GM21529 (cell line): Measurements from ENCODE around the gene SPON2.
A peak's percentile ranks its signal among the peaks of the same experiment; 100 is the strongest.

Experiments used
- ATAC-seq: cut with Tn5 transposase; IDR thresholded peaks from one replicate; pipeline ENCODE4 v1.9.1; 2021; ENCODE audit not compliant: unreplicated experiment

The SPON2 gene

DNA sequence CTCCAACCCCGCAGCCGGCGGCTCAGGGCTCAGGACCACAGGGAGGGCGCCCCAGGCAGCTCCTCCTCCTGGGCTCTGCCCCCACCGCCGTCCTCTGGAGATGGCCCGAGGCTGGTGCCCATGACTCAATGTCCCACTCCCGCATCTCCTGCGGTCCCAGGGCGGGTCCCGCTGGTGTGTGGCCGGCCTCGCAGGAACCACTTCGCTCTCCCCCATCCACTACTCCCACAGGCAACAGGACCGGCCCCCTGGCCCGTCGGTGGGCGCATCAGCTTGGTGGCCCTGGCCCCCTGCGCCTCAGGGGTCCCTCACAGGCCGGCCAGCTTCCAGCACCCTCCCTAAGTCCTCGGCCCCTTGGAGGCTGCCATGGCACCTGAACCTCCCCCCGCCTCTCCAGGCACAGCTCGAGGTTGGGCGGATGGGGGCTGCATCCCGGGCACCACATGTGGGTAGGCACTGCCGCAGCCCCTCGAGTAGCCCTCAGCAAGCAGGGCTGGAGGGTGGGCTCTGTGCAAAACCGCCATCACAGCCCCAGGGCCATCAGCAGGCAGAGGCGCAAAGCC is 22.8 kb upstream of the SPON2 start:
- no peak for ATAC-seq

DNA sequence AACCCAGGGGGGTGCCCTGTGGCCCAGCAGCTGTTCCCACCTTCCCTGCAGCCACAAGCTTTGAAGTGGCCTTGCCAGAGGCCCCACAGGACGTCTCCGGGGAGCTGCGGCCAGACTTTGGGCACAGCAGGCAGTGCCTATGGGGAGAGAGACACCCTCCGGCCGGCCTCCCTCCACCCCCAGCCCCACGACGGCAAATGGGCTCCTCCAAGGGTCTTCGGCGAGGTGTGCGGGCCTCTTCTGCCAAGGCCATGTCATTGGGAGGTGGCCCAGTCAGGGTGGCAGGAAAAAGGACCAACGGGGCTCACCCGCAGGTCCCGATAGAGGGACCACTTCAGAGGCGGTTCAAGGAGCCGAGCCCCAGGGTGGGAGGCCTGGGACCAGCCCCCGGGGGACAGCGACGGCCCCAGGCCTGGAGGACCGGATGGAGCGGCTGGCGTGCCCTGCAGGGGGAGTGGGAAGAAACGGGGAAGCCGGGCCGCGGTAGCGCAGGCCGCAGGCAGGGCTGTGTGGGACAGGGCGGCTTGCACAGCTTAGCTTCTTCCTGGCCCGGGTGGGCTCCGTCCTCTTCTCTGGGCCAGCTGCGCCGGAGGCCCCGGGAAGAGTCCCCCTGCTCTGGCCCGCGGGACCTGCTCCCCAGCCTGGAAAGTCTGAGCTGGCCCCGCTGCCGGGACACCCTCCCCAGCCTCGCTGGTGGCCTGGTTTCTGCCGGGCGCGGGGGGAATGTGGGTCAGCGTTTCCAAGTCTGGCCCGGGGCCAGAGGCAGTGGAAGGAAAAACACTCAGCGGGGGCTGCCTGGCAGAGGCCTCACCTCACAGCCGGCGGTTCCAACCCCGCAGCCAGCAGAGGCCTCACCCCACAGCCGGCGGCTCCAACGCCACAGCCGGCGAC is 21.9 kb upstream of the SPON2 start:
- no peak for ATAC-seq

GRCh38 chr4:1193206-1194009 is 21.0 kb upstream of the SPON2 start:
- no peak for ATAC-seq

DNA sequence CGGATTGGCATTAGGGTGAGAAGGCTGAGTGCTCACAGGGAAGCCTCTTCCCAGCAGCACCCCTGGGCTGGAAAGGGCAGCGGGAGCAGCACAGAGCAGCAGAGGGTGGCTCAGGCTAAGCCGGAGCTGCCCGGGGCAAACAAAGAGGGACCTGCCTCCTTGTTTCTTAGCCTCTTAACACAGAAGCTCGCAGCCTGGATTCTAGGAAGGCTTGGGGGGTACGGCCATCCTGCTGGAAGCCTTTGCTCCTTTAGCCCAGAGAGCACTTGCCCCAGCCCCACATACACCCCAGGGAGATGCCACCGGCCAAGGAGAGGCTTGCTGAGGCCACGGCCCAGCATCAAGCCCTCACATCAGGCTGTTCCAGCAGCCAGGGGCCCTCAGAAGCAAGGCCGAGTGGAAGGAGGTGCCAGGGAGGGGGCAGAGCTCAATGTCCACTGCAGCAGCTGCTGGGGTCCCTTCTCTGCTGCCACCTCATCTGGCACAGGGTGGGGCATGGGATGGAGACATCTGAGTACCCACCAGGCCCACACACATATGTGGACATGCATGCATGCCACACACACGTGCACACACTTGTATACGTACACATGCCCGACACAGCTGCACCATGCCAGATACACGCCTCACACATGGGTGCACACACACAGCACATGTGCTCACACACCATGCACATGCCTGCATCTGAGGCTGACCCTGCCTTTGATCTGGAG is 20.3 kb upstream of the SPON2 start:
- no peak for ATAC-seq

DNA sequence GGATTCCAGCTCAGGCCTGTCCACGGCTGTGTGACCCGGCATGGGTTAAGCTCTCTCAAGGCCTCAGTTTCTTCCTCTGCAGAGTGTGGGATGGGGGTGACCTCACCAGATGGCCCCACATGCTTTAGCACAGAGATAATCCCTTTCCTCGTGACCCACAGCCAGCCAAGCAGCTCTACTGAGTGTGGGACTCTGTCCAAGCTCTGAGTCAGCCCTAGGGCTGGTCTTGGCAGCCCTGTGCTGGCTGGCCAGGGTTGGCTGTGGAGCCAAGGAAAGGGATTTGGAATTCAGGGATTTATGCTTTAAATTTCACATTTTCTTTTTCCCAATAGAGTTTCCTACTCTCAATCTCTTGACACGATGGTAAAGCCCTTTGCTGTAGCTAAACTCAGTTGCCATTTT is 19.7 kb upstream of the SPON2 start:
- no peak for ATAC-seq

GRCh38 chr4:1191621-1192020 is 19.2 kb upstream of the SPON2 start:
- no peak for ATAC-seq

GRCh38 chr4:1187182-1187581 is 14.8 kb upstream of the SPON2 start:
- peak; percentile 57 for ATAC-seq

DNA sequence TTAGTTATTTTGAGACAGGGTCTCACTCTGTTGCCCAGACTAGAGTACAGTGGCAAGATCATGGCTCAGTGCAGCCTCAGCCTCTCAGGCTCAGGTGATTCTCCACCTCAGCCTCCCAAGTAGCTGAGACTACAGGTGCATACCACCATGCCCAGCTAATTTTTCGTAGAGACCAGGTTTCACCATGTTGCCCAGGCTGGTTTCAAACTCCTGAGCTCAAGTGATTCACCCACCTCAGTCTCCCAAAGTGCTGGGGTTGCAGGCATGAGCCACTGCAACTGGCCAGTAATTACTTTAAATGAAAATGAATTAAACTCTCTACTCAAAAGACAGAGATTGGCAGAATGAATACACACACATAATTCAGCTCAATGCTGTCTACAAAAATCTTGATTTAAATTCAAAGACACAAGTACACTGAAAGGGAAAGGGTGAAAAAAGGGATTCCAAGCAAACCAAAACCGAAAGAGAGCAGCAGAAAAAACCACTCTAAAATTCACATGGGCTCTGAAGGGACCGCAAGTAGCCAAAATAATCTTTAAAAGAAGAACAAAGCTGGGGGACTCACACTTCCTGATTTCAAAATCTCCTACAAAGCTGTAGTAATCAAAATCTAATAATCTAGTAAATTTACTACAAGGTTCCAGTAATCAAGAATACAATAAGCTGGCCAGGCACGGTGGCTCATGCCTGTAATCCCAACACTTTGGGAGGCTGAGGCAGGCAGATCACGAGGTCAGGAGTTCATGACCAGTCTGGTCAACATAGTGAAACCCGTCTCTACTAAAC is 11.8 kb upstream of the SPON2 start:
- ATAC-seq = peak; percentile 86

DNA sequence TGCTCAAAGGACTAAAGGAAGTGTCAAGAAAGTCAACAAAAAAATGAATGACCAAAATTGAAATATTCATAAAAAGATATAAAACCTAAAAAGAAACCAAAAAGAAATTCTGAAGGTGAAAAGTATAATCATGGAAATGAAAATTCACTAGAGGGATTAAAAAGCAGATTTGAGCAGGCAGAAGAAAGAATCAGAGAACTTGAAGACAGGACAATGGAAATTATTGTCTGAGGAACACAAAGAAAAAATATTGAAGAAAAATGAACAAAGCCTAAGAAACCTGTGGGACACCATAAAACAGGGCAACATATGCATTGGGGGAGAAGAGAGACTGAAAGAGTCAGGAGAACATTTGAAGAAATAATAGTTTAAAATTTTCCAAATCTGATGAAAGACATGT is 9.9 kb upstream of the SPON2 start:
- ATAC-seq = no peak

GRCh38 chr4:1180663-1181062 is 8.3 kb upstream of the SPON2 start:
- ATAC-seq = no peak

GRCh38 chr4:1179976-1180375 is 7.6 kb upstream of the SPON2 start:
- no peak for ATAC-seq

GRCh38 chr4:1179089-1179441 is 6.7 kb upstream of the SPON2 start:
- no peak for ATAC-seq

- no peak for ATAC-seq
Measured at GRCh38 chr4:1178300-1179088, 6.1 kb upstream of the SPON2 start.

DNA sequence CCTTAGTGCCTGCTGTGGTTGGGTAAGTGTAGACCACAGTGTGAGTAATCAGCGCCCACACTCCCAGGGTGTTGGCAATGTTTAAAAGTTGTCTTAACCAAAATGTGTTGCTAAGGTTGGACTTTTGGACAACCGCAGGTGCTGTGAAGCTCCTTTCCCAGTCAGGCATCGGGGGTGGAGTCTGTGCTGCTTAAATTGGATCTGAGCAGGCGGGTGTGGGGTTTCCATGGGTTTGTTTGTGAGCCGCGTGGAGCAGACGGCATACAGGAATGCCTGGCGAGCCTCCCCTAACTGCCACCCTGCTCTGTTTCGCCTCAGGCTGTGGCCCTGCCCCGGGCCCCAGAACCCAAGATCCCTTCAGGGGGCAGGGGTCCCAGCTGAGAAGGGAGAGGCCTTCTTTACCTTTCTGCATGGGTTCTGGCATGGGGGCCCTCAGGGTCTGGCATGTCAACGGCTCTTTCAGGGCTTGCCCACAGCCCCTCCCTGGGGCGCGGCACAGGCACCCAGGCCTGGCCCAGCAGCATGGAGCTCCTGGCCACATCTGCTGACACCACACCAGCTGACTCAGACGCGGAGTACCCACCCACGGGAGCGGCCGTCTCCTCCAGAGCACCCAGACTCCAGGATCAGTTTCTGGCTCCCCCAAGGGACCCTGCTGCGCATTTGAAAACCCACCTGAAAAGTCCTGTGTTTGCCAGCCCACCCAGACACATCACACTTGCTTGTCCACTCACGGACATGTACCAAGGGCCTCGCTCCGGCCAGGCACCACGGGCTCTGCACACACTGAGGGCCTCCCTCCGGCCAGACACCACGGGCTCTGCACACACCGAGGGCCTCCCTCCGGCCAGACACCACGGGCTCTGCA is 5.1 kb upstream of the SPON2 start:
- no peak for ATAC-seq

DNA sequence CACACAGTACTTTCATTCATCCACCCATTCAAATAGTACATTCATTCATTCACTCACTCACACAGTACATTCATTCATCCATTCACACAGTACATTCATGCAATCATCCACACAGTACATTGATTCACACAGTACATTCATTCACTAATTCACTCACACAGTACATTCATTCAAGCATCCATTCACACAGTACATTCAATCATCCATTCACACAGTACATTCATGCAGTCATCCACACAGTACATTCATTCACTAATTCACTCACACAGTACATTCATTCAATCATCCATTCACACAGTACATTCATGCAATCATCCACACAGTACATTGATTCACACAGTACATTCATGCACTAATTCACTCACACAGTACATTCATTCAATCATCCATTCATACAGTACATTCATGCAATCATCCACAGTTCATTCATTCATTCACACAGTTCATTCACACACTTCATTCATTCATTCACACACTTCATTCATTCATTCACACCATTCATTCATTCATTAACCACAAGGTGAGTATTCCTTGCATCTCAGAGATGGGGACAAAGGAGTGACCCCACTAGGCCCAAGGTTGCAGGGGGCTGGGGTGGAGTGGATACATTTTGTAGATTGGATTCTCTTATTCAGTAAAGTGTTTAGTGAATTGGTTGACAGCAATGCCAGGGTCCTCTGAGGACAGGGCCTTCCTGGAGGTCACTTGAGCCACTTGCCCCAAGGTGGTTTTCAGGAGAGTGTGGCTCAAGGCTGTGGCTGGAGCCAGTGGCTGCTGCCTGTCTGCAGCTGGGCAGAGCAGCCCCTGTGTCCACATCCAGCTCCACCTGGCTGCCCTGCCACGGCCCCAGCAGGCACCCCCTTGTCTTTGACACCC is 4.3 kb upstream of the SPON2 start:
- ATAC-seq = no peak

DNA sequence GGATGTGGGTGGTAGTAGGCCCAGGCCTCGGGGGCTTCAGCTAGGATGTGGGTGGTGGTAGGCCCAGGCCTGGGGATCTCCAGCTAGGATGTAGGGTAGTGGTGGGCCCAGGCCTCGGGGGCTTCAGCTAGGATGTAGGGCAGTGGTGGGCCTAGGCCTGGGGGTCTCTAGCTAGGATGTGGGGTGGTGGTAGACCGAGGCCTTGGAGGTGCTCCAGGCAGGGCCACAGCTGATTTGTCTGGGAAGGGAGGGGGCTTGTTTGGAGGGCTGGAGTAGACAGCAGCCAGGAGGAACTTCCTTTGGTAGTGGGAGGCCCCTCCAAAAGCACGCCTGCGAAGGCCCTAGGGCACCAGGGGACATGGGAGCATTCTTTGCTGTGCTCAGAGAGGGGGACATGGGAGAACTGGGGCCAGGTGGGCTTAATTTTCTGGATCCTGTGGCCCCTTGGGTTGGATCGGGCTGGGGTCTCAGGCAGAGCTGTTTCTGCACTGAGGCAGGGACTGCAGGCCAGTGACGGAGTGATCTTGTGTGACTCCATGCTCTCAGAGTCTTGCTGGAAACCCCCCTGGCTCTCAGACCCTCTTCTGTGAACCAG is 3.3 kb upstream of the SPON2 start:
- ATAC-seq = no peak

- ATAC-seq = no peak
Measured at GRCh38 chr4:1174941-1175634, 2.7 kb upstream of the SPON2 start.
